Measurements from ENCODE around the gene GRIK3.
"Not testable (repeated sequence)": the region's sequence is repeated elsewhere in the genome, so short reads cannot be mapped to it uniquely, and the experiment has no call there.

- not testable (repeated sequence) for TF ChIP-seq POLR2A (IDR thresholded peaks at IDR 0.05; ENCODE audit: low read length); GATA1 (IDR thresholded peaks at IDR 0.05; ENCODE audit: low read depth, low read length)
Measured at GRCh38 chr1:36916542-36916941, 117.8 kb downstream of the GRIK3 start.
